Stimulated activated CD8-positive, alpha-beta memory T cell treated with anti-CD3 and anti-CD28 coated beads, Interleukin-4, amount 100 ng/mL, for 48 hours (primary cell): Measurements from ENCODE around the gene MANF.

Experiments
- DNase-seq: peaks from one replicate; pipeline ENCODE4 v3.0.0-alpha.2; 2020

The MANF gene

DNA sequence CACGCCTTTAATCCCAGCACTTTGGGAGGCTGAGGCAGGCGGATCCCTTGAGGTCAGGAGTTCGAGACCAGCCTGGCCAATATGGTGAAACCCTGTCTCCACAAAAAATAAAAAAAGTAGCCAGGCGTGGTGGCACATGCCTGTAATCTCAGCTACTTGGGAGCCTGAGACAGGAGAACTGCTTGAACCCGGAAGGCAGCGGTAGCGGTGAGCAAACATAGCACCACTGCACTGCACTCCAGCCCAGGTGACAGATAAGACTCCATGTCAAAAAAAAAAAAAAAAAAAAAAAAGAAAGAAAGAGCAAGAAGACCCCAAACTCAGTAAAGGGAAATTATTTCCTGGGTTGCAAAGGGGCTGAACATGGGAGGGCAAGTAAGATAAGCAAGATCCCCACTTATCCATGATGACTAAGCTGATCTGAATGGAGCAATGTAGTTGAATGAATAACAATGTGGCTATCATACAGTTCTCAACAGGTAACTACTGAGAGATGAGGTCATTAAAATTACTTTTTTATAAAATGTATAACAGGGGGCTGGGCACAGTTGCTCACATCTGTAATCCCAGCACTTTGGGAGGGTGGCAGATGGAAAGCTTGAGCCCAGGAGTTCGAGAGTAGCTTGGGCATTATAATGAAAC lies 52.0 kb downstream of the MANF start:
- DNase-seq, result no peak
